Right ventricle myocardium inferior (tissue), 1 donor: Measurements from ENCODE around the gene OTOP1. TPM values are rescaled to one million over a fixed set of nuclear protein-coding genes. Genes with fewer than 3 reads are reported as not detected.
"Not testable (repeated sequence)": the region's sequence is repeated elsewhere in the genome, so short reads cannot be mapped to it uniquely, and the experiment has no call there.

ENCODE experiments used
- ATAC-seq: fragments of 200-7000 bp; cut with Tn5 transposase; one replicate; pipeline ENCODE4 v1.9.1; 2020; ENCODE audit warnings: mild to moderate bottlenecking, moderate library complexity
- DNase-seq: peaks from one replicate; pipeline ENCODE4 v3.0.0; 2021; ENCODE audit errors: missing footprints
- intact Hi-C: fragments of 100-400 bp; cut with DNase I; formaldehyde crosslinking; loops from one replicate; pipeline ENCODE4 v1.11.0; 2022
- total RNA-seq: library from RNA; stranded (reverse); fragmentation: NEBNext Ultra II Directional; extraction: Animal tissue kit (Norgen Biotek cat#: 25700); gene quantifications from one replicate; pipeline ENCODE4 v1.2.1, GENCODE V29; 2021
- donor health status: DM: no; HTN: yes; CAD: no; lungs with severe emphysema.

OTOP1 gene
- total RNA-seq, 1 donor from 2014 or later, result not detected

GRCh38 chr4:4167981-4168780 lies 58.5 kb downstream of the OTOP1 start:
- intact Hi-C loops, DNase-seq, ATAC-seq: not testable (repeated sequence)

DNA sequence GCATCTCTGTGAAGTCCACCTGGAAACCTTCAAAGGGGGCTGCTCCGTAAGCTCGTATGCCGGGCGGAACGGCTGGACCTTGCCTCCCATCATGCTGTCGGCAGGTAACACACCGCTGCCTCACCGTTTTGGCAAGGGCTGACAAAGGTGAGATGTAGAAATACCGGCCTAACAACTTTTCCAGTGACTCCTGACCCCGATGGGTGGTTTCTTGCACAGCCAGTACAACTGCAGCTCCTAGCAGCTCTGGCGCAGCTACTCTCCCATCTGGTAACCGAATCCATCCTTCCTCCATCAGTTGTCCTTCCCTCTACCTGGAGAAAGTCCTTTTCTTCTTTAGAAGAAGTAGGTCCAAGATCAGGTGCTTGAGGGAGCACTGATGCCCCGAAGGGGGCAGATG lies 59.7 kb downstream of the OTOP1 start:
- ATAC-seq, intact Hi-C loops, DNase-seq: not testable (repeated sequence)

DNA sequence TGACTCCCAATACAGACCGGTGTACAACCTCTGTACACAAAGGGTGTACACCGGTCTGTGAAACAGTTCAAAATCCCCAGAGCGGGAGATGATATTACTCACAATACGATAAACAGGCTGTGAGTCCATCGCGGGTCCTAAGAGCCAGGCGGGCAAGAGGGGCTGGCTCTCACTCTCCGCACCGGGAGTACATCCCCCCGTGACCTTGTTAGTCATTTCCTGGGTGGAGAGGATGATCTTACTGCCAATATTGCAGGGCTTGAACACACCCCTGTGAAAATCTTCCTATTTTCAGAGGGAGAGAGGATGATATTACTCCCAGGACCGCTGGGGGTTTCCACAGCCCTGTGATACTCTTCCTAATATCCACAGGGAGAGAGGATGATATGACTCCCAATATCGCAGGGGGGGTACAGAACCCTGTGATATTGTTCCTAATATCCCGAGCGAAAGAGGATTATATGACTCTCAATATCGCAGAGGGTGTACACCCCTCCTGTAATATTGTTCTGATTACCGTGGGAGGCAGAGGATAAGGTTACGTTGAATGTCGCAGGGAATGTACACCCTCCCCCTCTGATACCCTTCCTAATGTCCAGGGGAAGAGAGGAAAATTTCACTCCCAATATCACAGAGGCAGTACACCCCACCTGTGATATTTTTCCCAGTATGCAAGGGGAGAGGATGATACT lies 60.9 kb downstream of the OTOP1 start:
- intact Hi-C loops, DNase-seq, ATAC-seq: not testable (repeated sequence)

GRCh38 chr4:4164532-4165173 lies 62.1 kb downstream of the OTOP1 start:
- ATAC-seq, intact Hi-C loops, DNase-seq: not testable (repeated sequence)

DNA sequence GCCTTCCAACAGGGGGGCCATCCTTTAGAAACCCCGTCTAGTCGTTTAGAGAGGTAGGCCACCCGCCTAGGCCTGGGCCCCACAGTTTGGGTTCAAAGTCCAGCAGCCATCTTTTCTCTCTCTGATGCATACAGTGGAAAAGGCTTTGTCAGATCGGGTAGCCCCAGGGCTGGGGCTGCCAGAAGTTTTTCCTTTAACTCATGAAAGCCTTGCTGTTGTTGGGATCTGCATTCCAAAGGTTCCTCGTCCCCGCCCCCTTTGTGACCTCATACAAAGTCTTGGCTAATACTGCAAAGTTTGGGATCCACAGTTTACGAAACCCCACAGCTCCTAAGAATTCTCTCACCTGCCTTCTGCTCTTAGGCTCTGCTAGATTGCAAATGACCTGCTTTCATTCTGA lies 64.5 kb downstream of the OTOP1 start:
- intact Hi-C loops, ATAC-seq, DNase-seq: not testable (repeated sequence)

DNA sequence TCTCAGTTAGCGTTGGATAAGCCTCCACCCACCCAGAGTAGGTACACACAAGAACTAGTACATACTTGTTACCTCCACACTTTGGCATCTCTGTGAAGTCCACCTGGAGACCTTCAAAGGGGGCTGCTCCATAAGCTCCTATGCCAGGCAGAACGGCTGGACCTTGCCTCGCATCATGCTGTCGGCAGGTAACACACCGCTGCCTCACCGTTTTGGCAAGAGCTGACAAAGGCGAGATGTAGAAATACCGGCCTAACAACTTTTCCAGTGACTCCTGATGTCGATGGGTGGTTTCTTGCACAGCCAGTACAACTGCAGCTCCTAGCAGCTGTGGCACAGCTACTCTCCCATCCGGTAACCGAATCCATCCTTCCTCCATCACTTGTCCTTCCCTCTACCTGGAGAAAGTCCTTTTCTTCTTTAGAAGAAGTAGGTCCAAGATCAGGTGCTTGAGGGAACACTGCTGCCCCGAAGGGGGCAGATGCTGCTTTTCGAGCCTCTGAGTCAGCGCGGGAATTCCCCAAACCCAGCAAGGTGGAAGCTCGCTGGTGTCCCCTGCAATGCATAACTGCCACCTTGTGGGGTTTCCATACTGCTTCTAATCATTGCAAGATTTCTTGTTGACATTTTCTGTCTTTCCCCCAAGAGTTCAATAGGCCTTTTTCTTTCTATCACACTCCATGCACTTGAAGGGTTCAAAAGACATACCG lies 65.6 kb downstream of the OTOP1 start:
- intact Hi-C loops, ATAC-seq: not testable (repeated sequence)

GRCh38 chr4:4145622-4146021 lies 81.1 kb downstream of the OTOP1 start:
- DNase-seq, intact Hi-C loops, ATAC-seq: not testable (repeated sequence)

More for the DNA sequence above, 65.6 kb downstream of the OTOP1 start:
- not testable (repeated sequence) for DNase-seq

- ATAC-seq, DNase-seq, intact Hi-C loops: not testable (repeated sequence)
Observed at GRCh38 chr4:4143376-4143775, 83.4 kb downstream of the OTOP1 start.

GRCh38 chr4:4142679-4143078 lies 84.0 kb downstream of the OTOP1 start:
- not testable (repeated sequence) for DNase-seq

GRCh38 chr4:4141186-4141585 lies 85.5 kb downstream of the OTOP1 start:
- DNase-seq, ATAC-seq, intact Hi-C loops: not testable (repeated sequence)

More at GRCh38 chr4:4142679-4143078, 84.0 kb downstream of the OTOP1 start:
- ATAC-seq, intact Hi-C loops: not testable (repeated sequence)

Other genes starting within 250 kb of the OTOP1 start
- gene TMEM128, start 21.3 kb upstream of the OTOP1 start, total RNA-seq, result 10.0 TPM
- gene LYAR, start 63.2 kb upstream of the OTOP1 start, total RNA-seq, result 11.3 TPM
- 4.0 TPM for gene ZBTB49, start 63.3 kb upstream of the OTOP1 start, total RNA-seq
- gene NSG1, start 160.2 kb upstream of the OTOP1 start, total RNA-seq, result 8.9 TPM